Glomerular endothelial cell (primary cell): ENCODE results near the gene IFIT5. TPM values are rescaled to one million over a fixed set of nuclear protein-coding genes. Genes with fewer than 3 reads are reported as not detected.
"Not testable (repeated sequence)": the region's sequence is repeated elsewhere in the genome, so short reads cannot be mapped to it uniquely, and the experiment has no call there.

Experiments used
- DNase-seq: peaks from one replicate; pipeline ENCODE4 v3.0.0-alpha.2; 2011; ENCODE audit warnings: low read depth, low spot score; ENCODE audit errors: extremely low read depth
- total RNA-seq: library from RNA; depleted of rRNA; stranded (reverse); fragments of >200 nt; gene quantifications from 2 replicates; pipeline ENCODE4 v1.2.3, GENCODE V29; 2015

IFIT5 gene
- 14.3 and 22.5 TPM in 2 replicates for total RNA-seq

GRCh38 chr10:89414146-89414878, at the start of gene IFIT5:
TSS of gene IFIT5 (plus strand) at chr10:89414568. CDS start at chr10:89414799, 231 bp downstream.
- DNase-seq = no peak

GRCh38 chr10:89367529-89367928, 46.8 kb upstream of the IFIT5 start:
- DNase-seq = no peak

GRCh38 chr10:89368129-89368528, 46.2 kb upstream of the IFIT5 start:
- no peak for DNase-seq

DNA sequence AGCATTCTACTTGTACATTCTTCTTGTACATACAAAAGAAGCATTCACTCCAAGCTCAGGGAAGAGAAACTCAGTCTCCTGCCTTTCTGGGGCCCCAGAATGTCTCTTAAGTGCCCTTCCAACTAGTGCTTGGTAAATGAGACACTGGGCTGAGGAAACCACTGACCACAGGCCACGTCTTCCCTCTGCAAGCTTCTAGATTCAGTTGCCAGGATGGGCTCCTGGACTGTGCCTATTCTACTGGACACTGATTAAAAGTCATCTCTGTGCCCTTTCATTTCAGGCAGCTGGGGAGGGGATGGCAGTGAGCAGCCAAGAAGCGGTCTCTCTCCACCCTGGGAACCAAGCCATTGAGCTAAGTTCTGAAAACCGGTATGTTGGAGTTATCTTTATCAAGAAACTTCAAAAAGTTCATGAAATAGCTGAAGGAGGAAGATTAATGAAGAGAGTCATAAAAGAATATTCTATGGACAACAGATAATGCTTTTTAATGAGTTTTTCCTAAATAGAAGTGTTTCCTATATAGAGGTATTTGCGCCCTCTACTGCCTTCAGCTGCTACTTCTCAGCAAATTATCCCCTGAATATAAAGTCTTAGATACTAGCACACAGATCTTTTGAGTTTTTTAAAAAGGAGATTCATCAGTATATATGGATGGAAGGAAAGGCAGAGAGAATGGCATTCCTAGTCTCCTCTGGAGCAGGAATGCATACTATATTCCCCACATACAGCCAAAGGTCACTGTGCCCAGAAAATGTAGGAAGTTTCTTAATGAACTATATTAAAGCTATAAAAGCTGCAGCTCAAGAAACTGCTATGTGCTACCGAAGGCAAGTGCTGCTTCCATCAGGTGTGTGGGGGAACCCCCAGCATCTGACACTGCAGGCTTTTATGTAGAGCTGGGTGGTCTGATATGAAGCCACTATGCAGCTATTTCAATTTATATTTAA, 44.9 kb upstream of the IFIT5 start:
- DNase-seq = no peak

DNA sequence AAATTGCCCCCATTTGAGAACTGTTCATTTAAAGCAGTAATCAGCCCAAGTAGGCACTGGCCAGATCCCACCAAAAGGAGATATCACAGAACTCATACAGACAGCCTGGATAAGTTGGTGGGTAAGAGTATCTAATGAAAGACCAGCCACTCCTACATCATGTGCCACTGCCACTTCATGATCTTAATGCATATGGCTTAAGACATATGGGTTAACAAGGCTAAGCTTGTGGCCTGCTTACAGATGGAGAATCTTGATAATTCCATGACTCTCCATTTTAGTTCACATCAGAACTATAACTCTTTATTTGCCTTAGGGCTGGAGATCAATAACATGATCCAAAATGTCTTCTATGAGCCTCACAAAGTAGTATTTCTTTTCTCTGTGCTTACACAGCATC, 43.3 kb upstream of the IFIT5 start:
- DNase-seq = no peak

DNA sequence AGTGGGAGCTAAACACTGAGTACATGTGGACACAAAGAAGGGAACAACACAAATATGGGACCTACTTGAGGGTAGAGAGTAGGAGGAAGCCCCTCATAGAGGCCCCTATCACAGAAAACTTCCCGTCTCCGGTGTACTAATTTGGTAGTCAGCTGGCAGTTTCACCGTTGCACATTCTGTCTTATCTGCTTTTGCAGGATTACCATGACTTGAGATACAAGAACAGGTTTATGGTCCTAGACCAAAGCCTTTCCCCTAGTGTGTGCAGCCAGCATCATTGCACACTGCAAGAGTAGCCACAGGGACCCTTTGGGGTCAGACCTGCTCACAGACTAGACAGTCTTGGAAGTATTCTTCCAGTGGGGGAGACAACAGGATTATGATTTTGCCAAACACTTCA, 42.4 kb upstream of the IFIT5 start:
- no peak for DNase-seq

DNA sequence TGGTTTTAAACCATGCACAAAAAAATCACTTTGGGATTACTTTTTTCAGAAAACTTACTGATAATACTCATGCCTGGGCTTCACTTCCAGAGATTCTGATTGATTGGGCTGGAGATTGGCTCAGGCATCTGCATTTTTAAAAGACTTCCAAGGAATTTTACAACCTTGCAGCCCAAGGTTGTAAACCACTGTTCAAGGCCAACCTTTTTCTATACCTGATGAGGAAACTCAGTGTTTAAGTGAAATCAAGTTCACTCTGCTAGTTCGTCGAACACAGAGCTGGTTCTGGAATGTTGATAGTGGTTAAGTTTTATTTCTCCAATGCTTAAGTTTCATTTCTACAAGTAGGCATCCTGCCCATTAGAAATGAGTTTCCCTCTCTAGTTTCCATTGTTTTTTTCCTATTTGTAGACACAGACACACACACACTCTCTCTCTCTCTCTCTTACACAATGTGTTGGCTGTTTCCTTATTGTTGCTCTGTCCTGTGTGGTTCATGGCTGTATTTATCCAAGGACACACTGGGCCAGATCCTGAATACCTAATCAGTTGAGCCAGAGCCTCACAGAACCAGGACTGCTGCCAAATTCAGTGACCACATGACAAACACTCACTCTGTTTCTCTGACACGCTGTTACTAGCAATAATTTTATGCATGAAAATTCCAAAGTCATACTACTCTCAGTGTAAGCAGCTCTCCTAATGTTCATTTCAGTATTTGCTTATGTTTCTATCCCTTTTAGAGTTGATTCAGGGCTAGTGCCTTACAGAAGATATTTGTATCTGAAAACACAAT, 40.3 kb upstream of the IFIT5 start:
- DNase-seq = peak; percentile 85

DNA sequence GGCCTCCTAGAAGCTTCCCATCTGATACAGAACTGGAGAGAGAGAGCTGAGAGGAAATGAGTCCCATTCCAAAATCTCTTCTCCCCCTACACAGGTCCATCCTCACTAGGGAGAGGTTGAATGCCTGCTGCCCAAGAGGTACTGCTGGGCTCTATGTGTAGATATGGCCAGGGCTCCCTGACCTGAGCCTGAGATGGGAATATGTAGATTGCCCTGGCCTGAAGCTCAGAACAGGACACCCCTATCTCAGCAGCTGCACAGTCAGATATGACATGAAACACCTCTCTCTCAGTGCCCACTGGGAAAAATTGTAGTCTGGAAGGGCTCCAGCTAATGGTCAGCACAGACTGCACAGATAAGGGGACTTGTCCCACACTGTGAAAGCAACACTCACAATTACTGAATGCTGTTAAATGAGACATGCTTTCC, 39.6 kb upstream of the IFIT5 start:
- no peak for DNase-seq

DNA sequence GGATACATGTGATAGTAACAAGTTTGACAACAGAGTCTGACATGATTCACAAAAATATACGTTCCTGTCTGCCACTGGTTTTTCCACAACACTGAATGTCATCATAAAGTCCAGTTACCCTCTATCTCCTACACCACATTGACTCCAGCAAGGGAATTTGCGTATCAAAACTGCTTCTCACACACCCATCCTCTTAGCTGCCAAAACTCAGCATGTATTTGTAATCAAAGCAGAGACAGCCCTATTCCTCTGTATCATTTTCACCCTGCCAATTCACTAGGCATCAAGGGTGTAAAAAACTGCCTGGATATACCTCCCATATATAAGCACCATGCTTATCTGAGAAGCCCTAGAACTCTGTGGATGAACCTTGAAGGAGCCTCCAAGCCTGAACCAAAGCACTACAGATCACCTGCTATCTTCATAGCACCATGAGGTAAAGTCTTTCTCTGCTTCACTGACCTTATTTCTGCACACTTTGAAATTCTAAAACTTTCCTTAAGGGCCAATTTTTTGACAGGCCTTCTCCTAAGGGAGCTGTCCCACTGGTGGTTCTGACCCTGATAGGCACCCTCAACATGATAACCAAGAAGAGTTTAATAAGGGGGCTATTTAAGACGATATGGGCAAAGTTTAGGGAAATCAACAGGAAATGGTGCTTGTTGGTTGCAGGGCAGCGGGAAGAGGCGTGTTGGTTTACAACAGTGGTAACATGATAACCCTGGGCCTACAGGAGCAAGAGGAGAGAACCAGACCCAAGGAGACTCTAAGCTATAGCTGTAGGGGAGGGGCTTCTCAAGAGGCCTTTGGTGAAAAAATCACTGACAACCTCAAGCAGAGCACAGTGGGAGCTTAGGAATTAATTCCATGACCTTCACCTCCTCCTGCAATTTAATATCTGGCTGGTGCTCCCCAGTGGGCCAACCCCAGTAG, 36.4 kb upstream of the IFIT5 start, which contains the start of gene IFIT1B:
Gene IFIT1B (plus strand): TSS at position 352 of the 933 bp plus-strand sequence. CDS start 80 bp downstream, at position 432.
- no peak for DNase-seq

DNA sequence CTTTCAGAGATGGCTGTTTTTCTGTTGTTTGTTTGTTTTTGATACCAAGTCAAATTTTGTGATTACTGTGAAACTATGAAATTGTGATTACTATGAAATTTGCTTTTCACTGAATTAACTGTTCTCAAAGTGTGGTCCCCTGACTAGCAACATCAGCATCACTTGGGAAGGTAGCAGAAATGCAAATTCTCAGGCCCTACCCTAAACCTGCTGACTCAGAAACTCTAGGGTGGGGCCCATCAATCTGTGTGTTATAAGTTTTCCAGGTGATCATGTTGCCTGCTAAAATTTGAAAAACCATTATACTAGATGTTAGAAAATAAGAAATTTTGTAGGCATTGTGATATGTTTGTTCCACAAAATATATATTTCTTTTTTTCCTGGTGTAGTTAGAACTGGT, 35.3 kb upstream of the IFIT5 start:
- DNase-seq = no peak

DNA sequence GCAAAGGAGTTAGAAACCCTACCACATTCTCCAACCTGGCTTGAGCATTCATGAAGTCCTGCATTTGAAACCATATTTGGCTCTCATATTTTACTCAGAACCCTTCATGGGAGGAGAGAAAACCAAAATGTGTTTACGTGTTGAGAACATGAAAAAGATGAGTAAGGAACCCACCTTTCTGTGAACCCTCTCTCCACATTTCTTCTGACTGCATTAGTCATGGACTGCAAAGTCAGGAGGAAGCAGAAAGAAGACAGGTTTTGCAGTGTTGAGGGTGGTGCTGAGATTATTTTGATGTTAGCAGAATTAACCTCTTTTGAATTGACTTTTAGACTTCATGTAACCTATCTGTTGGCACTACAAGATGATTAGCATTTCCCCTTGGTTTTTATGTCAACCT, 31.6 kb upstream of the IFIT5 start:
- no peak for DNase-seq

DNA sequence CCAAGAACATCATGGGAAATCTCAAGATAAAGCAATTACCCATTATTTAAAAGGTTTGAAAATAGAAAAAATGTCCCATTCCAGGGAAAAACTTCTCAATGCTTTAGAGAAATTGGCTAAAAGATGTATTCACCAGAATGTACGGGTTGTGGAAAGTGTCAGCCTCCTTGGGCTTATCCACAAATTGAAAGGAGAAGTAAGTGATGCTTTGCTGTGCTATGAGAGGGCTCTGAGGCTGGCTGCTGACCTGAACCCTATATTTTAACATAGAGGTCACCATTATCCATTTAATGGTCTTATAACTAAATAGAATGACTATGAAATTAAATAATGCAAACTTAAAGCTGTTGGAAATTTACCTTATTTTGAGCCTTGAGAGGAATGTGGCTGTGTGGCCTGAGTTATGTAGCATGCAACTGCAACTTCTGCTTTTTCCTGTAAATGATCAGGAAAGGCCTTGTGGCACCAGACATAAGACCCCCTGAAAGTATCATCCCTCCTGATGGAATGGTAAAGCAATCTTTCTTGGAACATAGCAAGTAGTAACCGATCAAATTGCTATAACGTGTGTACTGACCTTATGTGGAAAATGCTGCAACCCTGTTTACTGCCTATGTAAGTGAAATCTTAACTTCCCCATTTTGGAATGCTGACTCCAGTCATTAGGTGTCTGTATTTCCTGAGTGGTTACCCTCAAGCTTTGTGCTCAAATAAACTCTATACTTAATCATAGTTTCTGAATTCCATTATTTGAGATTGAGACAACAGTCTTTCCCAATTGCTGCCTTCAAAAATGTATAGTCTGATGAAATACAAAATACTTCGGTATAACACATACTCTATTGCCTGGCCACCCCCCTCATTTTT, 29.7 kb upstream of the IFIT5 start:
- no peak for DNase-seq

- DNase-seq = no peak
Observed at GRCh38 chr10:89388806-89389205, 25.6 kb upstream of the IFIT5 start.

DNA sequence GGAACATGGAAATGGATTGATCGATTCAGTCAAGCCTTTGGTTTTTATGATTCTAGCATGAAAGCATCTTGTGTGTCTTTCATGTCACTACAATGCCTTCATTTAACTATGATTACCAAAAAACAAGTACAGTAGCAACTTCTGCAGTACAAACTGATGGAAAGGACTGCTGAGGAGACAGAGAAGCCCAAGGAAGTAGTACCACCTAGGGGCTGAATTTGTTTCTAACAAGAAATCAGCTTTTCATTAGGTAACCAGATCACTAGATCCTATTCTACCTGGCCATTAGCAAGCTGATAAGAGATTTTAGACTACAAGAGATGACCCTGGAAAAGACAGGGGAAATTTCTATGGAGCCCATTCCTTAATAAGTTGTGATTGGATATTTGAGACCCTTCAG, 25.1 kb upstream of the IFIT5 start:
- no peak for DNase-seq

- no peak for DNase-seq
Observed at GRCh38 chr10:89390476-89391225, 23.7 kb upstream of the IFIT5 start.

GRCh38 chr10:89391226-89391576, 23.2 kb upstream of the IFIT5 start:
- DNase-seq = not testable (repeated sequence)

DNA sequence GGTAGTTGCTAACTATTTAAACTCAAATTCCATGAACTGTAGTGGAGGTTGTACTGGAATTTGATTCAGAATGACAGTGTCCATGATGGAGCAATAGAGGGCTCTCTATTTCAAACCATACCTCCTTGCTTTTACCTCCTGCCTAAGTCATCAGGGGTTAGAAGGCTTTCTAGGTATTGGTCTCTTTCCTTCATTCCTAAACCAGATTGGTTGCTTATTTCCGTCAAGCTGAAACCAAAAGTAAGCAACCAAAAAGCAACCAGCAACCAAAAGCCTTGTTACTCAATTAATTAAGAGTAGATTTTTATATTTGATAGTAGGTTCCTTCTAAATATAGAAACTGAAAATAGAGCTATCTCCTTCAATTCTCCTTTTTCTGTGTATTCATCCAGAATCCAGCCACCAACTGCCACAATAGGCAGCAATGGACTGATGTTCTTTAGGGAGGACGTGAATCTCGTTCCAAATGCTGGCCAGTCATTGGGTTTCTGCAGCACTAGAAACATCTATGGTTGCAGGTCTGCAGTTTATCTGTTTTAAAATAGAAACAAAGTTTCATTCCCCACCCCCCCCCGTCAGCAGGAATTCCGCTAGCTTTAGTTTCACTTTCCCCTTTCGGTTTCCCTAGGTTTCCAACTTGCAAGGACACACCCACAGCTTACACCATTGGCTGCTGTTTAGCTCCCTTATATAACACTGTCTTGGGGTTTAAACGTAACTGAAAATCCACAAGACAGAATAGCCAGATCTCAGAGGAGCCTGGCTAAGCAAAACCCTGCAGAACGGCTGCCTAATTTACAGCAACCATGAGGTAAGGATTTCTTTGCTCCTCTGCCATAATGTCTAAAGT, 22.2 kb upstream of the IFIT5 start, which contains the start of gene IFIT1:
Gene IFIT1 (plus strand): TSS at position 717 of the 850 bp plus-strand sequence. CDS start 90 bp downstream, at position 807.
- DNase-seq = peak; percentile 60
